ENCODE measurements around the gene MICU2. TPM values are rescaled to one million over a fixed set of nuclear protein-coding genes. Genes with fewer than 3 reads are reported as not detected.

Gene MICU2
- total RNA-seq, 4 donors from 2014 or later: 31.6 to 39.5 (median 36.0) TPM

- H3K9me3 ChIP-seq: no peaks in the 10 kb centered on the region
- DNase-seq (ENCODE audit: extremely low spot score): no peak
- H3K4me3 ChIP-seq: no peak overlapping the region
- no peaks in the 10 kb centered on the region for H3K27me3 ChIP-seq
- H3K4me1 ChIP-seq: no peaks in the 10 kb centered on the region
- H3K27ac ChIP-seq (replicated peaks in 1 of 4): no peak overlapping the region
- intact Hi-C loops (cut with DNase I): no loop called here
- TF ChIP-seq EP300 (IDR thresholded peaks at IDR 0.05) (no peak), POLR2AphosphoS5 (IDR thresholded peaks at IDR 0.05) (no peak), CTCF (IDR thresholded peaks at IDR 0.05) (no peak), POLR2A (IDR thresholded peaks at IDR 0.05; ENCODE audit: low read depth) (no peak)
- 98% methylated on average over 8 of the region's 8 CpGs for WGBS
- H3K36me3 ChIP-seq: peaks cover 0 to 59% (median 21%) of the 10 kb centered on the region in 4 donors
These were observed 85.3 kb downstream of the MICU2 start for GRCh38 chr13:21518617-21519144.

GRCh38 chr13:21517576-21517975, 86.4 kb downstream of the MICU2 start:
- WGBS: 92% methylated on average over 16 of the region's 16 CpGs
- H3K36me3 ChIP-seq: peaks cover 0 to 57% (median 24%) of the 10 kb centered on the region in 4 donors
- H3K4me3 ChIP-seq: no peak overlapping the region
- DNase-seq (ENCODE audit: extremely low spot score): no peak
- H3K27ac ChIP-seq (replicated peaks in 1 of 4): no peak overlapping the region
- H3K9me3 ChIP-seq: no peaks in the 10 kb centered on the region
- TF ChIP-seq POLR2A (IDR thresholded peaks at IDR 0.05; ENCODE audit: low read depth): no peak
- TF ChIP-seq POLR2AphosphoS5 (IDR thresholded peaks at IDR 0.05): no peak
- no peak for TF ChIP-seq EP300 (IDR thresholded peaks at IDR 0.05)
- H3K27me3 ChIP-seq: no peaks in the 10 kb centered on the region
- intact Hi-C loops (cut with DNase I): no loop called here
- no peaks in the 10 kb centered on the region for H3K4me1 ChIP-seq

GRCh38 chr13:21516805-21517204, 87.2 kb downstream of the MICU2 start:
- Histone ChIP-seq H3K27me3 (no peaks in the 10 kb centered on the region), H3K4me1 (no peaks in the 10 kb centered on the region), H3K4me3 (no peak overlapping the region), H3K27ac (replicated peaks in 1 of 4) (no peak overlapping the region), H3K9me3 (no peaks in the 10 kb centered on the region), H3K36me3 (peaks cover 0 to 50% (median 24%) of the 10 kb centered on the region in 4 donors)
- TF ChIP-seq POLR2AphosphoS5 (IDR thresholded peaks at IDR 0.05) (no peak), POLR2A (IDR thresholded peaks at IDR 0.05; ENCODE audit: low read depth) (no peak), CTCF (IDR thresholded peaks at IDR 0.05) (no peak), EP300 (IDR thresholded peaks at IDR 0.05) (no peak)
- 90% methylated on average over 2 of the region's 2 CpGs for WGBS
- intact Hi-C loops (cut with DNase I): no loop called here
- DNase-seq (ENCODE audit: extremely low spot score): no peak

- no peak for DNase-seq (ENCODE audit: extremely low spot score)
- Histone ChIP-seq H3K4me3 (no peak overlapping the region), H3K36me3 (peaks cover 0 to 43% (median 20%) of the 10 kb centered on the region in 4 donors), H3K9me3 (no peaks in the 10 kb centered on the region), H3K27me3 (no peaks in the 10 kb centered on the region), H3K4me1 (no peaks in the 10 kb centered on the region), H3K27ac (replicated peaks in 1 of 4) (no peak overlapping the region)
- intact Hi-C loops (cut with DNase I): no loop called here
- WGBS: 90% methylated on average over 4 of the region's 4 CpGs
- TF ChIP-seq EP300 (IDR thresholded peaks at IDR 0.05) (no peak), CTCF (IDR thresholded peaks at IDR 0.05) (no peak), POLR2A (IDR thresholded peaks at IDR 0.05; ENCODE audit: low read depth) (no peak), POLR2AphosphoS5 (IDR thresholded peaks at IDR 0.05) (no peak)
These were observed 92.1 kb downstream of the MICU2 start for GRCh38 chr13:21511849-21512248.

GRCh38 chr13:21504379-21504778, 99.6 kb downstream of the MICU2 start:
- no peak for DNase-seq (ENCODE audit: extremely low spot score)
- intact Hi-C loops (cut with DNase I): no loop called here
- Histone ChIP-seq H3K4me3 (no peak overlapping the region), H3K27ac (replicated peaks in 1 of 4) (no peak overlapping the region), H3K36me3 (peaks cover 10 to 40% (median 29%) of the 10 kb centered on the region in 4 donors), H3K9me3 (no peaks in the 10 kb centered on the region), H3K27me3 (no peaks in the 10 kb centered on the region), H3K4me1 (no peaks in the 10 kb centered on the region)
- TF ChIP-seq CTCF (IDR thresholded peaks at IDR 0.05) (no peak), POLR2AphosphoS5 (IDR thresholded peaks at IDR 0.05) (no peak), EP300 (IDR thresholded peaks at IDR 0.05) (no peak), POLR2A (IDR thresholded peaks at IDR 0.05; ENCODE audit: low read depth) (no peak)
- WGBS: 97% methylated on average over 3 of the region's 3 CpGs
